Left lung (tissue), 10 donors: Measurements from ENCODE around the gene RASGRP2. TPM values are rescaled to one million over a fixed set of nuclear protein-coding genes. Genes with fewer than 3 reads are reported as not detected.
A peak's percentile ranks its signal among the peaks of the same experiment; 100 is the strongest.

Experiments
- ATAC-seq: fragments of 200-7000 bp; cut with Tn5 transposase; one replicate; pipeline ENCODE4 v1.9.1; 2020; ENCODE audit warnings: moderate library complexity
- DNase-seq, 4 donors: peaks; one replicate each; pipeline ENCODE4 v3.0.0-alpha.2; 2013 to 2020
- H3K27ac ChIP-seq, 2 donors: fragments of 200-600 bp; sonication (generic) in 1 of 2; one replicate each; pipeline versions ENCODE4 v1.5.0 to v1.8.0; 2020 to 2021
- H3K27me3 ChIP-seq, 2 donors: fragments of 200-600 bp; sonication (generic) in 1 of 2; one replicate each; pipeline versions ENCODE4 v1.5.0 to v1.8.0; 2020 to 2021
- H3K36me3 ChIP-seq, 2 donors: fragments of 200-600 bp; sonication (generic) in 1 of 2; one replicate each; pipeline versions ENCODE4 v1.5.0 to v1.8.0; 2020 to 2021
- H3K4me1 ChIP-seq, 2 donors: fragments of 200-600 bp; one replicate each; pipeline ENCODE4 v1.8.0; 2021
- H3K4me3 ChIP-seq, 2 donors: fragments of 200-600 bp; sonication (generic) in 1 of 2; one replicate each; pipeline versions ENCODE4 v1.5.0 to v1.8.0; 2020 to 2021; ENCODE audit warnings: mild to moderate bottlenecking in 1 of 2
- H3K9me3 ChIP-seq, 2 donors: fragments of 200-600 bp; sonication (generic) in 1 of 2; one replicate each; pipeline versions ENCODE4 v1.5.0 to v1.8.0; 2020 to 2021
- intact Hi-C, 2 donors: fragments of 100-400 bp; cut with DNase I; formaldehyde crosslinking; loops; one replicate each; pipeline versions ENCODE4 v1.11.2 to v1.14.2; 2022
- polyA plus RNA-seq, 6 donors: library from polyadenylated mRNA; unstranded; fragments of 120-200 nt; gene quantifications; one replicate each; pipeline ENCODE4 v1.2.1, GENCODE V29; 2013; ENCODE audit not compliant: insufficient read length in 6 of 6
- total RNA-seq, 2 donors: library from RNA; stranded (reverse); fragmentation: NEBNext Ultra II Directional; extraction: Animal tissue kit (Norgen Biotek cat#: 25700); gene quantifications; one replicate each; pipeline ENCODE4 v1.2.1, GENCODE V29; 2021
- TF ChIP-seq, protein P1 (sequence below), 2 donors: fragments of 200-600 bp; sonication (generic) in 1 of 2; IDR thresholded peaks; one replicate each; pipeline versions ENCODE4 v1.5.0 to v1.8.0; 2021; ENCODE audit warnings: antibody characterized with exemption in 2 of 2
- donor health status: DM: no; HTN: yes; CAD: no.
- donor health status: DM: no; HTN: no; CAD: no.

Gene RASGRP2
- total and polyA plus RNA-seq, 8 donors = 9.0 to 35.3 (median 9.9) TPM

DNA sequence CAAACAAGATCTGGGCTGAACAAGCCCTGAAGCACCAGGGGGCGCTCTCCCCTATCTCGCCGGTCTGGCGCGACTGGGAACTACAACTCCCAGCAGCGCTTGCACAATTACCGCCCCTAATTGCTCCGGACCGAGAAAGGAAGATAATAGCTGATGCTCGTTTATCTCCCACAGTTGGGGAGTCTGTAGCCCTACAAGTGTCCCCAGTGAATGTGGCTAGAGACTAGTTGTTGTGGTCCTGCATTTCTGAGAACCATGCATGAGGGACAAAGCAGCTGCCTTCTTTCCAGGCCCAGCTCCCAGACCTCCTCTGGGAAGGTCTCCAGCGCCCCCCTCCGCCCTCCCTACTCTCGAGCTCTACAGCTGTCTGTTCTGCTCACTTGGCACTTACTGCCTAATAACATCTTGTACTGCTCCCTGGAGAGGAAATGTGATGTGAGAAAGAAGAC, 55.4 kb downstream of the RASGRP2 start:
- no peaks in the 10 kb centered on the region for H3K36me3 ChIP-seq
- H3K4me1 ChIP-seq = peaks cover 0 to 15% of the 10 kb centered on the region in 2 donors
- H3K27me3 ChIP-seq = peaks cover 11 to 18% of the 10 kb centered on the region in 2 donors
- intact Hi-C loops = no loop called here
- TF ChIP-seq, protein P1, sequence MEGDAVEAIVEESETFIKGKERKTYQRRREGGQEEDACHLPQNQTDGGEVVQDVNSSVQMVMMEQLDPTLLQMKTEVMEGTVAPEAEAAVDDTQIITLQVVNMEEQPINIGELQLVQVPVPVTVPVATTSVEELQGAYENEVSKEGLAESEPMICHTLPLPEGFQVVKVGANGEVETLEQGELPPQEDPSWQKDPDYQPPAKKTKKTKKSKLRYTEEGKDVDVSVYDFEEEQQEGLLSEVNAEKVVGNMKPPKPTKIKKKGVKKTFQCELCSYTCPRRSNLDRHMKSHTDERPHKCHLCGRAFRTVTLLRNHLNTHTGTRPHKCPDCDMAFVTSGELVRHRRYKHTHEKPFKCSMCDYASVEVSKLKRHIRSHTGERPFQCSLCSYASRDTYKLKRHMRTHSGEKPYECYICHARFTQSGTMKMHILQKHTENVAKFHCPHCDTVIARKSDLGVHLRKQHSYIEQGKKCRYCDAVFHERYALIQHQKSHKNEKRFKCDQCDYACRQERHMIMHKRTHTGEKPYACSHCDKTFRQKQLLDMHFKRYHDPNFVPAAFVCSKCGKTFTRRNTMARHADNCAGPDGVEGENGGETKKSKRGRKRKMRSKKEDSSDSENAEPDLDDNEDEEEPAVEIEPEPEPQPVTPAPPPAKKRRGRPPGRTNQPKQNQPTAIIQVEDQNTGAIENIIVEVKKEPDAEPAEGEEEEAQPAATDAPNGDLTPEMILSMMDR (IDR thresholded peaks at IDR 0.05) = peak; percentile 95
- ATAC-seq = peak; percentile 96
- peak overlapping the region in 1 of 2 donors; percentile 58 for H3K27ac ChIP-seq
- H3K4me3 ChIP-seq = peak overlapping the region; percentile 13 to 34
- peak; percentile 87 to 96 (median 94) for DNase-seq
- H3K9me3 ChIP-seq = no peaks in the 10 kb centered on the region

DNA sequence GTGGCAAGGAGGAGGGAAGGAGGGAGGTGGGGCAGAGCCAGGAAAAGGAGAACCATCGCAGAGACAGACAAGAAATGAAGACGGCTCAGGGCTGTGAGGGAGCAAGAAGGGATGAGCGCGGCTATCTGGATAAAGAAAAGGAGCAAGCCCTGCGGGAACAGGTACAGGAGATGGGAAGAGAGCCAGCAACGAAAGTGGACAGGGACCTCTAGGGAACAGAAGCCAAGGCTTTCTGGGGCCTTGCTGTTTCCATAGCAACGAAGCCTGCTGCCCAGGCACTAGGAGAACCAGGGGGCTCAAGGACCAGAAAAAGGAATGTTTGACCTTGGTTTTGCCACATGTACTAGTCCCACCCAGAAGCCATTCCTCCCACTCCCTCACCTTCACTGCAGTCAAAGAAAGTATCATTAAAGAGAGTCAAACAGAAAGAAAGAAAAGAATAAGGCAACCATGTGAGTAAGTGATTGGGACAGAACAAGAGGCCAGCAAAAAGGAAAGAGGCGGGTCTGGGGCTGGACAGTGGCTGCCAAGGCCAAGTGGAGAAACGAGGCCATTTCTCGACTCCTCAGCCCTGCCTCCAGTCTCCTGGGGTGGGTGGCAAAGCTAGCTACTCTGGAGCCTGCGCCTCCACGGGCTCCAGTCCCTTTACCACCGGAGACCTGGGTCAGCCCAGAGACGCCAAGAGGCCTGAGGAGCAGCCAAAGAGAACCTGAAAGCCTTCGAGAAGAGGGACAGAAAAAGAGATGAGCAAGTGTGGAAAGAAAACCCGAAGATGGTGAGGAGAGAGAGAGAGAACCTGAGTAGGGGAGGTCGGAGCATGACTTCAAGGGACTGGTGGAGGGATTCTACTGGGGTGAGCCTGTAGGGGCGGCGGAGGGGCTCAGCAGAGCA, 56.1 kb downstream of the RASGRP2 start:
- peak overlapping the region in 1 of 2 donors; percentile 34 for H3K4me3 ChIP-seq
- H3K27me3 ChIP-seq = peaks cover 6 to 11% of the 10 kb centered on the region in 2 donors
- H3K4me1 ChIP-seq = peaks cover 0 to 15% of the 10 kb centered on the region in 2 donors
- TF ChIP-seq, protein P1 (IDR thresholded peaks at IDR 0.05) = no peak
- intact Hi-C loops = no loop called here
- ATAC-seq = peak; percentile 4
- no peaks in the 10 kb centered on the region for H3K36me3 ChIP-seq
- no peaks in the 10 kb centered on the region for H3K9me3 ChIP-seq
- H3K27ac ChIP-seq = peak overlapping the region in 1 of 2 donors; percentile 58
- DNase-seq = no peak

DNA sequence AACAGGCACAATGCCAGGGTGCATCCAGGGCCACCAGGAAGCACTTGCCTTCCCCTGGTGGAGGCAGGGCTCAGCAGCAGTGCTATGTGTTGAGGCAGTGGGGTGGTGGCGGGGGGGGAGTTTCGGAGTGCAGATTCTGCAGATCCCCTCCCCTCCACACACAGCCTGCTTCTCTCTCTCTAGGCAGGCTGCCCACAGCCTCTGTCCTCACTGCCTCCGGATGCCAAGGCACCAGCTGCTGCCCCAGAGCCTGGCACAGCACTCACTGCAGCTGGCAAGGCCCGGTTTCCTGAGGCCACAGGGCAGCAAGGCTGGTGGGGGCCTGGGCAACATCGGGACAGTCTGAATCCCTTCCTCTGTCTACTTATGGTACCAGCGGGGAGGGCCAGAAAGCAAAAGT, 56.7 kb downstream of the RASGRP2 start:
- peaks cover 0 to 15% of the 10 kb centered on the region in 2 donors for H3K4me1 ChIP-seq
- intact Hi-C loops = no loop called here
- ATAC-seq (no peak), DNase-seq (no peak)
- no peak overlapping the region for H3K27ac ChIP-seq
- no peaks in the 10 kb centered on the region for H3K36me3 ChIP-seq
- H3K9me3 ChIP-seq = no peaks in the 10 kb centered on the region
- H3K27me3 ChIP-seq = peaks cover 0 to 4% of the 10 kb centered on the region in 2 donors
- no peak overlapping the region for H3K4me3 ChIP-seq
- TF ChIP-seq, protein P1 (IDR thresholded peaks at IDR 0.05) = no peak

DNA sequence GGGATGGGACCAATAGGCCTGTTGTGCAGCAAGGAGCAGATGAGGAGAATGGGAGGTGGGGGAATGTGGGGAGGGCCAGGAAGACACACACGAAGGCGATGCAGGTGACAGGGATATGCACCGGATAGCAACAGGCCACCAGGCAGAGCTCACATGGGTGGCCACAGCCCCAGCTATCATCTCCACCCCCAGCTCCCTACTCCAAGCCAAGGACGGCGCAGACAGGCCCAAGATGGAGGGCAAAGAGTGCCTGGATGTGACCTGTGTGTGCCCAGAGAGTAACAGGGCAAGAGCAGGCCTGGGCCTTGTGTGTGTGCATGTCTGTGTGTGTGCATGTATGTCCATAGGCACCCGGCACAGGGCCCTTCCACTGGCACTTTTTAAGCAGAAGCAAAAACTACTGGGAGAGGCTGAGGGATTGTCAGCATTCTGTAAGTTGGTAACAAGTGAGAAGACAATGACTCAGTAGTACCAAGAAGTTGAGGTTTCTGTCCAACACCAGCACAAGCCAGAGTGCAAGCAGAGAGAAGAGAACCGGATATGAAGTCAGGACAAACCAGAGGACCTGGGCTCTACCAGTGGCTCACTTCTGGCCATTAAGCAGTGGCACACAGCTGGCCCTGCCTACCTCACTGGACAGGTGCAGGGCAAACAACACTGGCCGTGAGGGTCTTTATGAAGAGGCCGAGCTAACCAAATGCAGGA, 57.3 kb downstream of the RASGRP2 start:
- intact Hi-C loops = no loop called here
- DNase-seq (no peak), ATAC-seq (no peak)
- H3K9me3 ChIP-seq = no peaks in the 10 kb centered on the region
- H3K27me3 ChIP-seq = no peaks in the 10 kb centered on the region
- no peak overlapping the region for H3K27ac ChIP-seq
- H3K4me3 ChIP-seq = no peak overlapping the region
- no peaks in the 10 kb centered on the region for H3K36me3 ChIP-seq
- peaks cover 0 to 15% of the 10 kb centered on the region in 2 donors for H3K4me1 ChIP-seq
- TF ChIP-seq, protein P1 (IDR thresholded peaks at IDR 0.05) = no peak

DNA sequence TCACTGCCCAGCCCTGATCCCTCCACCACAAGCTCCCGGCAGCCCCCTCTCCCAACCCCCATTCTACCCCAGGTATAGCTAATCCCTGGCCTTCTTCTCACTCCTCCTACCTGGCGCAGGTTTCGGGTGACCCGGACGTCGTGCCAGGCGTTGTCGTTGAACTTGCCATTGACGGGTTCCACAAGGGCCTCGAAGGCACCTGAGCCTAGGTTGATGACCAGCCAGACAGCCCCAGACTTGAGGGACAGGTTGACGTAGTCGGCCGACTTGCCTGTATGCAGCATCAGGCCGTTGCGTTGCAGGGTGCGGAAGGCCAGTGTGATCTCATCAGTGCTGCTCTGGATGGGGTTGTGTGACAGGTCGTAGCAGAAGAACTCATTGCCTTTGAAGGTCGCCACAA, 58.4 kb downstream of the RASGRP2 start:
- Histone ChIP-seq H3K4me3 (no peak overlapping the region), H3K27me3 (no peaks in the 10 kb centered on the region), H3K4me1 (peaks cover 0 to 15% of the 10 kb centered on the region in 2 donors), H3K36me3 (no peaks in the 10 kb centered on the region), H3K9me3 (no peaks in the 10 kb centered on the region), H3K27ac (no peak overlapping the region)
- intact Hi-C loops = no loop called here
- DNase-seq = no peak
- ATAC-seq = no peak
- TF ChIP-seq, protein P1 (IDR thresholded peaks at IDR 0.05) = no peak
